B cell (primary cell): ENCODE measurements around the gene USP17L22. TPM values are rescaled to one million over a fixed set of nuclear protein-coding genes. Genes with fewer than 3 reads are reported as not detected.

Source experiments
- polyA plus RNA-seq: library from polyadenylated mRNA; depleted of rRNA; stranded (reverse); fragments of >200 nt; gene quantifications from 2 replicates; pipeline ENCODE4 v1.2.3, GENCODE V29; 2012
- total RNA-seq, 2 donors: library from RNA; stranded (reverse); fragments of 120-200 nt in 1 of 2; gene quantifications; 1 replicate in 1 of 2; 2 replicates in 1 of 2; pipeline versions ENCODE4 v1.2.3 to v1.2.4, GENCODE V29; 2013 to 2022

The USP17L22 gene
- total and polyA plus RNA-seq, 2 donors (not counting 1 experiment from before 2014, with no cell fraction given): not detected

Other genes starting within 250 kb of the USP17L22 start
- gene FAM90A26, start 97.2 kb upstream of the USP17L22 start, total RNA-seq: not detected in 2 replicates
- 0.04 TPM in 1 of 2 replicates, not detected in the other for gene FAM90A26, start 97.2 kb upstream of the USP17L22 start, polyA plus RNA-seq
- not detected in 2 replicates for gene USP17L10, start 57.0 kb upstream of the USP17L22 start, total RNA-seq
- gene USP17L10, start 57.0 kb upstream of the USP17L22 start, polyA plus RNA-seq: not detected in 2 replicates
- gene USP17L11, start 52.2 kb upstream of the USP17L22 start, total RNA-seq: not detected in 2 replicates
- gene USP17L11, start 52.2 kb upstream of the USP17L22 start, polyA plus RNA-seq: not detected in 2 replicates
- not detected in 2 replicates for gene USP17L12, start 47.5 kb upstream of the USP17L22 start, total RNA-seq
- gene USP17L12, start 47.5 kb upstream of the USP17L22 start, polyA plus RNA-seq: not detected in 2 replicates
- not detected in 2 replicates for gene USP17L13, start 42.7 kb upstream of the USP17L22 start, total RNA-seq
- not detected in 2 replicates for gene USP17L13, start 42.7 kb upstream of the USP17L22 start, polyA plus RNA-seq
- gene USP17L15, start 33.2 kb upstream of the USP17L22 start, total RNA-seq: not detected in 2 replicates
- not detected in 2 replicates for gene USP17L15, start 33.2 kb upstream of the USP17L22 start, polyA plus RNA-seq
- not detected in 2 replicates for gene USP17L17, start 23.7 kb upstream of the USP17L22 start, total RNA-seq
- gene USP17L17, start 23.7 kb upstream of the USP17L22 start, polyA plus RNA-seq: not detected in 2 replicates
- not detected in 2 replicates for gene USP17L18, start 19.0 kb upstream of the USP17L22 start, total RNA-seq
- gene USP17L18, start 19.0 kb upstream of the USP17L22 start, polyA plus RNA-seq: not detected in 2 replicates
- not detected in 2 replicates for gene USP17L19, start 14.2 kb upstream of the USP17L22 start, total RNA-seq
- not detected in 2 replicates for gene USP17L19, start 14.2 kb upstream of the USP17L22 start, polyA plus RNA-seq
- gene USP17L20, start 9.5 kb upstream of the USP17L22 start, total RNA-seq: not detected in 2 replicates
- gene USP17L20, start 9.5 kb upstream of the USP17L22 start, polyA plus RNA-seq: not detected in 2 replicates
- gene USP17L21, start 4.7 kb upstream of the USP17L22 start, total RNA-seq: not detected in 2 replicates
- not detected in 2 replicates for gene USP17L21, start 4.7 kb upstream of the USP17L22 start, polyA plus RNA-seq
- not detected in 2 replicates for gene USP17L24, start 57.5 kb downstream of the USP17L22 start, total RNA-seq
- not detected in 2 replicates for gene USP17L24, start 57.5 kb downstream of the USP17L22 start, polyA plus RNA-seq
- gene USP17L25, start 62.3 kb downstream of the USP17L22 start, total RNA-seq: not detected in 2 replicates
- not detected in 2 replicates for gene USP17L25, start 62.3 kb downstream of the USP17L22 start, polyA plus RNA-seq
- not detected in 2 replicates for gene USP17L26, start 67.0 kb downstream of the USP17L22 start, total RNA-seq
- gene USP17L26, start 67.0 kb downstream of the USP17L22 start, polyA plus RNA-seq: not detected in 2 replicates
- gene USP17L5, start 71.8 kb downstream of the USP17L22 start, total RNA-seq: not detected in 2 replicates
- gene USP17L5, start 71.8 kb downstream of the USP17L22 start, polyA plus RNA-seq: not detected in 2 replicates
- gene USP17L27, start 76.5 kb downstream of the USP17L22 start, total RNA-seq: not detected in 2 replicates
- gene USP17L27, start 76.5 kb downstream of the USP17L22 start, polyA plus RNA-seq: not detected in 2 replicates
- not detected in 2 replicates for gene USP17L28, start 81.3 kb downstream of the USP17L22 start, total RNA-seq
- gene USP17L28, start 81.3 kb downstream of the USP17L22 start, polyA plus RNA-seq: not detected in 2 replicates
- not detected in 2 replicates for gene USP17L29, start 86.0 kb downstream of the USP17L22 start, total RNA-seq
- gene USP17L29, start 86.0 kb downstream of the USP17L22 start, polyA plus RNA-seq: not detected in 2 replicates
- not detected in 2 replicates for gene USP17L30, start 95.5 kb downstream of the USP17L22 start, total RNA-seq
- not detected in 2 replicates for gene USP17L30, start 95.5 kb downstream of the USP17L22 start, polyA plus RNA-seq
- gene DEFB131A, start 176.8 kb downstream of the USP17L22 start, total RNA-seq: not detected in 2 replicates
- gene DEFB131A, start 176.8 kb downstream of the USP17L22 start, polyA plus RNA-seq: not detected in 2 replicates